Measurements from ENCODE around the gene RNF141. TPM values are rescaled to one million over a fixed set of nuclear protein-coding genes. Genes with fewer than 3 reads are reported as not detected.

Gene RNF141
- total and polyA plus RNA-seq, 7 donors = 13.1 to 30.3 (median 22.8) TPM

- TF ChIP-seq POLR2AphosphoS5 (IDR thresholded peaks at IDR 0.05) (no peak), POLR2A (IDR thresholded peaks at IDR 0.05) (no peak), EP300 (IDR thresholded peaks at IDR 0.05) (no peak), CTCF (IDR thresholded peaks at IDR 0.05) (no peak)
- DNase-seq = peak; percentile 57
- Histone ChIP-seq H3K4me3 (no peak overlapping the region), H3K27ac (no peak overlapping the region), H3K27me3 (no peaks in the 10 kb centered on the region), H3K4me1 (peaks cover 0 to 11% (median 8%) of the 10 kb centered on the region in 4 donors), H3K36me3 (no peaks in the 10 kb centered on the region), H3K9me3 (no peaks in the 10 kb centered on the region)
- intact Hi-C loops (cut with DNase I) = no loop called here
- whole genome bisulfite sequencing, 2 donors = 34 to 58% methylated on average over 11 of the region's 11 CpGs
These were observed 51.9 kb downstream of the RNF141 start for GRCh38 chr11:10488934-10489691.

- no peaks in the 10 kb centered on the region for H3K27me3 ChIP-seq
- H3K9me3 ChIP-seq = no peaks in the 10 kb centered on the region
- H3K4me3 ChIP-seq = no peak overlapping the region
- intact Hi-C loops (cut with DNase I) = no loop called here
- no peak overlapping the region for H3K27ac ChIP-seq
- no peak for DNase-seq
- WGBS, 2 donors = 84 to 85% methylated on average over 13 of the region's 13 CpGs
- H3K4me1 ChIP-seq = peaks cover 0 to 11% (median 8%) of the 10 kb centered on the region in 4 donors
- H3K36me3 ChIP-seq = no peaks in the 10 kb centered on the region
- TF ChIP-seq POLR2AphosphoS5 (IDR thresholded peaks at IDR 0.05) (no peak), POLR2A (IDR thresholded peaks at IDR 0.05) (no peak), EP300 (IDR thresholded peaks at IDR 0.05) (no peak), CTCF (IDR thresholded peaks at IDR 0.05) (no peak)
These were observed 52.7 kb downstream of the RNF141 start for GRCh38 chr11:10488121-10488933.

- WGBS, 2 donors = 95 to 96% methylated on average over 16 of the region's 16 CpGs
- H3K36me3 ChIP-seq = no peaks in the 10 kb centered on the region
- H3K27me3 ChIP-seq = no peaks in the 10 kb centered on the region
- no peak overlapping the region for H3K4me3 ChIP-seq
- DNase-seq = no peak
- no peak overlapping the region for H3K27ac ChIP-seq
- TF ChIP-seq POLR2A (IDR thresholded peaks at IDR 0.05) (no peak), POLR2AphosphoS5 (IDR thresholded peaks at IDR 0.05) (no peak), CTCF (IDR thresholded peaks at IDR 0.05) (no peak), EP300 (IDR thresholded peaks at IDR 0.05) (no peak)
- no peaks in the 10 kb centered on the region for H3K9me3 ChIP-seq
- H3K4me1 ChIP-seq = peaks cover 0 to 11% (median 8%) of the 10 kb centered on the region in 4 donors
- intact Hi-C loops (cut with DNase I) = no loop called here
These were observed 53.9 kb downstream of the RNF141 start for GRCh38 chr11:10487002-10487647.

GRCh38 chr11:10486161-10486840 is 54.7 kb downstream of the RNF141 start:
- Histone ChIP-seq H3K36me3 (no peaks in the 10 kb centered on the region), H3K4me3 (no peak overlapping the region), H3K27me3 (no peaks in the 10 kb centered on the region), H3K4me1 (peaks cover 0 to 11% (median 8%) of the 10 kb centered on the region in 4 donors), H3K9me3 (no peaks in the 10 kb centered on the region), H3K27ac (no peak overlapping the region)
- DNase-seq = no peak
- TF ChIP-seq CTCF (IDR thresholded peaks at IDR 0.05) (no peak), POLR2A (IDR thresholded peaks at IDR 0.05) (no peak), EP300 (IDR thresholded peaks at IDR 0.05) (no peak), POLR2AphosphoS5 (IDR thresholded peaks at IDR 0.05) (no peak)
- WGBS, 2 donors = 93 to 97% methylated on average over 10 of the region's 10 CpGs
- intact Hi-C loops (cut with DNase I) = no loop called here

Data from sigmoid colon (tissue), 7 donors.